Loucy (cell line): ENCODE measurements around the gene HERC2.

Experiments
- H2AFZ ChIP-seq: fragments of 200-600 bp; sonication (generic); 2 replicates; pipeline ENCODE4 v1.6.0; 2016; ENCODE audit warnings: antibody characterized with exemption, mild to moderate bottlenecking, low read length, moderate library complexity
- H3F3A ChIP-seq: fragments of 200-600 bp; 2 replicates; pipeline ENCODE4 v1.6.0; 2016; ENCODE audit warnings: antibody characterized with exemption, low read depth, mild to moderate bottlenecking
- H3K27me3 ChIP-seq: fragments of 200-600 bp; sonication (generic); 2 replicates; pipeline ENCODE4 v1.6.1; 2014; ENCODE audit warnings: low read length, mild to moderate bottlenecking; ENCODE audit not compliant: insufficient read depth, poor library complexity, severe bottlenecking
- H3K36me3 ChIP-seq: fragments of 200-600 bp; sonication (generic); 2 replicates; pipeline ENCODE4 v1.6.1; 2016; ENCODE audit warnings: low read length; ENCODE audit not compliant: insufficient read depth
- H3K4me1 ChIP-seq: fragments of 200-600 bp; sonication (generic); 2 replicates; pipeline ENCODE4 v1.5.1; 2014; ENCODE audit warnings: low read length, mild to moderate bottlenecking; ENCODE audit not compliant: insufficient read depth, poor library complexity, severe bottlenecking
- H3K4me2 ChIP-seq: fragments of 200-600 bp; sonication (generic); 2 replicates; pipeline ENCODE4 v1.6.0; 2014; ENCODE audit warnings: antibody characterized with exemption, low read length, low read depth, mild to moderate bottlenecking; ENCODE audit not compliant: poor library complexity, severe bottlenecking
- H3K4me3 ChIP-seq: fragments of 200-600 bp; sonication (generic); 2 replicates; pipeline ENCODE4 v1.5.1; 2014; ENCODE audit warnings: low read length, mild to moderate bottlenecking, mixed read lengths; ENCODE audit not compliant: poor library complexity, severe bottlenecking
- H3K79me2 ChIP-seq: fragments of 200-600 bp; sonication (generic); 2 replicates; pipeline ENCODE4 v1.6.1; 2014; ENCODE audit warnings: low read length; ENCODE audit not compliant: insufficient read depth
- H3K9ac ChIP-seq: fragments of 200-600 bp; sonication (generic); 2 replicates; pipeline ENCODE4 v1.6.0; 2014; ENCODE audit warnings: mild to moderate bottlenecking, low read depth, low read length, moderate library complexity; ENCODE audit not compliant: poor library complexity, severe bottlenecking
- H3K9me2 ChIP-seq: fragments of 200-600 bp; sonication (generic); replicated peaks from 2 replicates; pipeline ENCODE4 v1.6.1; 2016; ENCODE audit warnings: low read depth, low read length, mixed read lengths
- H3K9me3 ChIP-seq: fragments of 200-600 bp; sonication (generic); 2 replicates; pipeline ENCODE4 v1.6.1; 2014; ENCODE audit warnings: mild to moderate bottlenecking, antibody characterized with exemption, low read length, low read depth; ENCODE audit not compliant: insufficient read depth
- H4K20me1 ChIP-seq: fragments of 200-600 bp; sonication (generic); 2 replicates; pipeline ENCODE4 v1.6.0; 2014; ENCODE audit warnings: antibody characterized with exemption, low read length, mild to moderate bottlenecking; ENCODE audit not compliant: insufficient read depth, poor library complexity, severe bottlenecking
- CTCF ChIP-seq: fragments of 200-600 bp; sonication (generic); conservative IDR thresholded peaks from 2 replicates; pipeline ENCODE4 v1.5.1; 2014; ENCODE audit warnings: mild to moderate bottlenecking, antibody characterized with exemption, low read length
- EZH2phosphoT487 ChIP-seq: fragments of 200-600 bp; IDR thresholded peaks from 2 replicates; pipeline ENCODE4 v1.6.1; 2018; ENCODE audit warnings: antibody characterized with exemption, mild to moderate bottlenecking, moderate library complexity, borderline replicate concordance

HERC2 gene

GRCh38 chr15:28099555-28100140, 222.3 kb downstream of the HERC2 start:
- Histone ChIP-seq H3K36me3 (no peaks in the 10 kb centered on the region), H3K9me3 (no peaks in the 10 kb centered on the region), H3K4me2 (no peak overlapping the region), H3K9me2 (no peaks in the 10 kb centered on the region), H4K20me1 (no peaks in the 10 kb centered on the region), H3K4me3 (no peak overlapping the region), H3F3A (no peaks in the 10 kb centered on the region), H3K79me2 (no peaks in the 10 kb centered on the region), H2AFZ (no peak overlapping the region), H3K27me3 (no peaks in the 10 kb centered on the region), H3K4me1 (no peaks in the 10 kb centered on the region), H3K9ac (no peak overlapping the region)
- no peak for TF ChIP-seq EZH2phosphoT487
- TF ChIP-seq CTCF: no peak

GRCh38 chr15:28098766-28099554, 223.0 kb downstream of the HERC2 start, which contains the start of gene OCA2:
TSS of gene OCA2 (minus strand) at chr15:28099315. CDS start at chr15:28081874, 17,441 bp downstream.
- Histone ChIP-seq H3F3A (no peaks in the 10 kb centered on the region), H4K20me1 (no peaks in the 10 kb centered on the region), H3K9me3 (no peaks in the 10 kb centered on the region), H3K9ac (no peak within 1 kb of the TSS), H2AFZ (no peak within 1 kb of the TSS), H3K27me3 (no peaks in the 10 kb centered on the region), H3K4me3 (no peak within 1 kb of the TSS), H3K79me2 (no peaks in the 10 kb centered on the region), H3K4me2 (no peak within 1 kb of the TSS), H3K9me2 (no peaks in the 10 kb centered on the region), H3K36me3 (no peaks in the 10 kb centered on the region), H3K4me1 (no peaks in the 10 kb centered on the region)
- TF ChIP-seq CTCF (peak; percentile 34), EZH2phosphoT487 (no peak)

- no peaks in the 10 kb centered on the region for H3K9me2 ChIP-seq
- H3K9ac ChIP-seq: no peak overlapping the region
- no peaks in the 10 kb centered on the region for H3F3A ChIP-seq
- H3K36me3 ChIP-seq: no peaks in the 10 kb centered on the region
- H3K4me2 ChIP-seq: no peak overlapping the region
- no peaks in the 10 kb centered on the region for H3K9me3 ChIP-seq
- H2AFZ ChIP-seq: no peak overlapping the region
- no peak overlapping the region for H3K4me3 ChIP-seq
- H3K79me2 ChIP-seq: no peaks in the 10 kb centered on the region
- no peaks in the 10 kb centered on the region for H3K27me3 ChIP-seq
- H3K4me1 ChIP-seq: no peaks in the 10 kb centered on the region
- H4K20me1 ChIP-seq: no peaks in the 10 kb centered on the region
- no peak for TF ChIP-seq EZH2phosphoT487
- no peak for TF ChIP-seq CTCF
Measured at GRCh38 chr15:28098360-28098765, 223.6 kb downstream of the HERC2 start.
